ENCODE results near the gene IRF2BP2.

DNA sequence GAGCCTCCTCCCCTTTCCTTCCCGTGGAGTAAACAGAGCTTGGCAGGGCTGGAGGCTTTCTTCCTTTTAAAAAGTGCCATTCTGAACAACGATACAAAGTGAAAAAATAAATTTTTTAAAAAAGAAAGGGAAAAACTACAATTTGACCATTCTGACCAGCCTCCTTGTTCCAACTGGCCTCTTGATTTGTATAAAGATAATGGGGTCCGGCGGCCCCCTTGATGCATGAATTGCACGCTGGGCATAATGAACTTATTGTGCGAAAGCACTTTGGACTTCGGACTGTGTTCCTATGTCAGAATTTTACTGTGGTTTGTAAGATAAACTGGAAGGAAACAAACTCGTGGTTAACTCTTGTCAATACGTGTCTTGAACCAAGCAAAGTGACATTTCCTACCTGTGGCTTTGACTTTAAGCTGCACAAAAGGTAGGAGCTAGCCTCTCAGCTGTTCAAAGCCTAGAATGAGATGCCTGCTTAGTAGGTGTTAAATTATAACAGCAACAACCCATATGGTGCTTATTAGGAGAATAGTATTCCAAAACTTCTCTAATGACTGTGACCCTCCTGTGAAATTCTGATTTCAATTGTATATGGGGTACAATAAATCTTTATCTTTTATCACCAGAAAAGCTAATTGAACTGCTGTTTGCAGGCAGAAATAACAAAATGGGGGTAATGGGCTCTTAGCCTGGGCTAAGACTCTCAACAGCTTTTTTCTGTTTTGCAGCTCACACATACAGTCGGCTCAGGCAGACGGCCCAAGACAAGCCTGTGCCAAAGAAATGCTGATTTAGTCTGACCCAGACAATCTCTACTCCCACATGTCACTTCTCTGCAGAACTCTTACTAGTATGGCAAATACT lies 9.3 kb downstream of the IRF2BP2 start:
- TF ChIP-seq, protein P1, sequence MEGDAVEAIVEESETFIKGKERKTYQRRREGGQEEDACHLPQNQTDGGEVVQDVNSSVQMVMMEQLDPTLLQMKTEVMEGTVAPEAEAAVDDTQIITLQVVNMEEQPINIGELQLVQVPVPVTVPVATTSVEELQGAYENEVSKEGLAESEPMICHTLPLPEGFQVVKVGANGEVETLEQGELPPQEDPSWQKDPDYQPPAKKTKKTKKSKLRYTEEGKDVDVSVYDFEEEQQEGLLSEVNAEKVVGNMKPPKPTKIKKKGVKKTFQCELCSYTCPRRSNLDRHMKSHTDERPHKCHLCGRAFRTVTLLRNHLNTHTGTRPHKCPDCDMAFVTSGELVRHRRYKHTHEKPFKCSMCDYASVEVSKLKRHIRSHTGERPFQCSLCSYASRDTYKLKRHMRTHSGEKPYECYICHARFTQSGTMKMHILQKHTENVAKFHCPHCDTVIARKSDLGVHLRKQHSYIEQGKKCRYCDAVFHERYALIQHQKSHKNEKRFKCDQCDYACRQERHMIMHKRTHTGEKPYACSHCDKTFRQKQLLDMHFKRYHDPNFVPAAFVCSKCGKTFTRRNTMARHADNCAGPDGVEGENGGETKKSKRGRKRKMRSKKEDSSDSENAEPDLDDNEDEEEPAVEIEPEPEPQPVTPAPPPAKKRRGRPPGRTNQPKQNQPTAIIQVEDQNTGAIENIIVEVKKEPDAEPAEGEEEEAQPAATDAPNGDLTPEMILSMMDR (IDR thresholded peaks at IDR 0.05): no peak
- TF ChIP-seq POLR2AphosphoS5 (IDR thresholded peaks at IDR 0.05) (no peak), POLR2A (IDR thresholded peaks at IDR 0.05) (no peak)
